Activated CD4-positive, alpha-beta T cell treated with anti-CD3 and anti-CD28 coated beads, Interleukin-2, amount 10 ng/mL, durations not matched to agents 24 days and 14 days (primary cell): ENCODE measurements around the gene TMEM217. TPM values are rescaled to one million over a fixed set of nuclear protein-coding genes. Genes with fewer than 3 reads are reported as not detected.

Experiments
- DNase-seq: peaks from one replicate; pipeline ENCODE4 v3.0.0; 2022
- H3K27ac Mint-ChIP-seq: one replicate; pipeline ENCODE4 v1.8.0; 2022; ENCODE audit warnings: mild to moderate bottlenecking, mixed read lengths
- H3K27me3 Mint-ChIP-seq: one replicate; pipeline ENCODE4 v1.8.0; 2022; ENCODE audit warnings: mixed read lengths
- H3K36me3 Mint-ChIP-seq: one replicate; pipeline ENCODE4 v1.8.0; 2022; ENCODE audit warnings: low read depth, mild to moderate bottlenecking, mixed read lengths
- H3K4me1 Mint-ChIP-seq: one replicate; pipeline ENCODE4 v1.8.0; 2021; ENCODE audit warnings: mixed read lengths
- H3K4me3 Mint-ChIP-seq: one replicate; pipeline ENCODE4 v1.8.0; 2022; ENCODE audit warnings: mild to moderate bottlenecking, moderate library complexity, mixed read lengths
- H3K9me3 Mint-ChIP-seq: one replicate; pipeline ENCODE4 v1.8.0; 2021; ENCODE audit warnings: mixed read lengths
- intact Hi-C: fragments of 100-400 bp; cut with micrococcal nuclease; formaldehyde crosslinking; loops from one replicate; pipeline ENCODE4 v1.15.1; 2023
- total RNA-seq: library from RNA; stranded (reverse); gene quantifications from 2 replicates; pipeline ENCODE4 v1.2.3, GENCODE V29; 2022

The TMEM217 gene
- total RNA-seq, 1 donor from 2014 or later, result 4.1 TPM

GRCh38 chr6:37174515-37175331 lies 83.2 kb downstream of the TMEM217 start:
- H3K27ac Mint-ChIP-seq, result peak overlapping the region; percentile 94
- peaks cover 63% of the 10 kb centered on the region for H3K4me1 Mint-ChIP-seq
- no peaks in the 10 kb centered on the region for H3K27me3 Mint-ChIP-seq
- H3K4me3 Mint-ChIP-seq, result peak overlapping the region; percentile 93
- H3K9me3 Mint-ChIP-seq, result no peaks in the 10 kb centered on the region
- peaks cover 66% of the 10 kb centered on the region for H3K36me3 Mint-ChIP-seq
- DNase-seq, result peak; percentile 68
- intact Hi-C loops, result loop anchor here (5.0 kb wide), 4 partner anchors 83 to 407 kb away; partner anchors contain the start of genes CMTR1, TBC1D22B and TMEM217

GRCh38 chr6:37174196-37174514 lies 83.8 kb downstream of the TMEM217 start:
- no peak for DNase-seq
- H3K27me3 Mint-ChIP-seq, result no peaks in the 10 kb centered on the region
- peaks cover 66% of the 10 kb centered on the region for H3K36me3 Mint-ChIP-seq
- intact Hi-C loops, result loop anchor here (5.0 kb wide), 4 partner anchors 83 to 407 kb away; partner anchors contain the start of genes CMTR1, TBC1D22B and TMEM217
- peak overlapping the region; percentile 94 for H3K27ac Mint-ChIP-seq
- H3K4me3 Mint-ChIP-seq, result peak overlapping the region; percentile 93
- peaks cover 67% of the 10 kb centered on the region for H3K4me1 Mint-ChIP-seq
- no peaks in the 10 kb centered on the region for H3K9me3 Mint-ChIP-seq

- Mint-ChIP-seq H3K27me3 (no peaks in the 10 kb centered on the region), H3K4me1 (peaks cover 71% of the 10 kb centered on the region), H3K9me3 (no peaks in the 10 kb centered on the region), H3K36me3 (peaks cover 66% of the 10 kb centered on the region), H3K27ac (peak overlapping the region; percentile 94), H3K4me3 (peak overlapping the region; percentile 93)
- peak; percentile 80 for DNase-seq
- intact Hi-C loops, result loop anchor here (1.0 to 5.0 kb wide), 10 partner anchors 10 to 406 kb away; partner anchors contain the start of genes C6orf89, CMTR1, TBC1D22B and TMEM217
Observed at GRCh38 chr6:37173493-37174195, 84.3 kb downstream of the TMEM217 start.

GRCh38 chr6:37172912-37173492 lies 84.9 kb downstream of the TMEM217 start:
- DNase-seq, result peak; percentile 67
- H3K27me3 Mint-ChIP-seq, result no peaks in the 10 kb centered on the region
- intact Hi-C loops, result loop anchor here (1.0 to 5.0 kb wide), 15 partner anchors 10 to 406 kb away; partner anchors contain the start of genes C6orf89, CMTR1, MTCH1 and TBC1D22B
- peaks cover 66% of the 10 kb centered on the region for H3K36me3 Mint-ChIP-seq
- peak overlapping the region; percentile 93 for H3K4me3 Mint-ChIP-seq
- peaks cover 74% of the 10 kb centered on the region for H3K4me1 Mint-ChIP-seq
- no peaks in the 10 kb centered on the region for H3K9me3 Mint-ChIP-seq
- peak overlapping the region; percentile 94 for H3K27ac Mint-ChIP-seq

GRCh38 chr6:37171970-37172812 lies 85.8 kb downstream of the TMEM217 start:
- peak; percentile 98 for DNase-seq
- Mint-ChIP-seq H3K9me3 (no peaks in the 10 kb centered on the region), H3K27ac (peak overlapping the region; percentile 94), H3K4me3 (peak overlapping the region; percentile 93), H3K27me3 (no peaks in the 10 kb centered on the region), H3K36me3 (peaks cover 60% of the 10 kb centered on the region), H3K4me1 (peaks cover 68% of the 10 kb centered on the region)
- intact Hi-C loops, result loop anchor here (1.0 to 5.0 kb wide), 12 partner anchors 38 to 405 kb away; partner anchors contain the start of genes C6orf89, CMTR1, MTCH1 and TBC1D22B

- Mint-ChIP-seq H3K9me3 (no peaks in the 10 kb centered on the region), H3K4me3 (peak overlapping the region; percentile 93), H3K27me3 (no peaks in the 10 kb centered on the region), H3K27ac (peak overlapping the region; percentile 94), H3K36me3 (peaks cover 52% of the 10 kb centered on the region), H3K4me1 (peaks cover 62% of the 10 kb centered on the region)
- intact Hi-C loops, result loop anchor here (5.0 kb wide), 4 partner anchors 86 to 404 kb away; partner anchors contain the start of genes CMTR1, TBC1D22B and TMEM217
- peak; percentile 82 for DNase-seq
Observed at GRCh38 chr6:37171201-37171969, 86.6 kb downstream of the TMEM217 start.

GRCh38 chr6:37170273-37171200 lies 87.4 kb downstream of the TMEM217 start:
- H3K36me3 Mint-ChIP-seq, result peaks cover 47% of the 10 kb centered on the region
- intact Hi-C loops, result loop anchor here (5.0 kb wide), 4 partner anchors 87 to 403 kb away; partner anchors contain the start of genes CMTR1, TBC1D22B and TMEM217
- peaks cover 54% of the 10 kb centered on the region for H3K4me1 Mint-ChIP-seq

GRCh38 chr6:37169496-37170272 lies 88.3 kb downstream of the TMEM217 start, which contains the start of gene PIM1:
TSS of gene PIM1 (plus strand) at chr6:37170152. CDS start at chr6:37170576, 424 bp downstream.
- DNase-seq, result peak; percentile 98
- H3K27me3 Mint-ChIP-seq, result no peaks in the 10 kb centered on the region
- peaks cover 48% of the 10 kb centered on the region for H3K4me1 Mint-ChIP-seq
- intact Hi-C loops, result loop anchor here (1.0 to 5.0 kb wide), 7 partner anchors 14 to 402 kb away; partner anchors contain the start of genes CMTR1, TBC1D22B and TMEM217
- H3K9me3 Mint-ChIP-seq, result no peaks in the 10 kb centered on the region
- H3K36me3 Mint-ChIP-seq, result peaks cover 38% of the 10 kb centered on the region
- H3K27ac Mint-ChIP-seq, result peak within 1 kb of the TSS; percentile 98
- peak within 1 kb of the TSS; percentile 98 for H3K4me3 Mint-ChIP-seq

More at GRCh38 chr6:37170273-37171200, 87.4 kb downstream of the TMEM217 start:
- peak overlapping the region; percentile 93 for H3K4me3 Mint-ChIP-seq
- H3K27ac Mint-ChIP-seq, result peak overlapping the region; percentile 94
- no peaks in the 10 kb centered on the region for H3K9me3 Mint-ChIP-seq
- DNase-seq, result peak; percentile 84
- no peaks in the 10 kb centered on the region for H3K27me3 Mint-ChIP-seq

- intact Hi-C loops, result loop anchor here (1.0 kb wide), 3 partner anchors 14 to 66 kb away; no protein-coding TSS in a partner anchor
- no peak for DNase-seq
- Mint-ChIP-seq H3K9me3 (no peaks in the 10 kb centered on the region), H3K36me3 (peaks cover 31% of the 10 kb centered on the region), H3K27me3 (no peaks in the 10 kb centered on the region), H3K27ac (peak overlapping the region; percentile 98), H3K4me3 (peak overlapping the region; percentile 98), H3K4me1 (peaks cover 43% of the 10 kb centered on the region)
Observed at GRCh38 chr6:37168811-37169495, 89.0 kb downstream of the TMEM217 start.

GRCh38 chr6:37168163-37168758 lies 89.7 kb downstream of the TMEM217 start:
- intact Hi-C loops, result no loop called here
- Mint-ChIP-seq H3K27ac (peak overlapping the region; percentile 66), H3K27me3 (no peaks in the 10 kb centered on the region), H3K4me3 (peak overlapping the region; percentile 98), H3K4me1 (peaks cover 36% of the 10 kb centered on the region), H3K36me3 (peaks cover 24% of the 10 kb centered on the region), H3K9me3 (no peaks in the 10 kb centered on the region)
- DNase-seq, result no peak
